Activated CD4-positive, alpha-beta memory T cell treated with anti-CD3 and anti-CD28 coated beads, Interleukin-2, amount 10 ng/mL, durations not matched to agents 7 days and 5 days (primary cell): ENCODE data around the gene RNF39. TPM values are rescaled to one million over a fixed set of nuclear protein-coding genes. Genes with fewer than 3 reads are reported as not detected.
"Not testable (repeated sequence)": the region's sequence is repeated elsewhere in the genome, so short reads cannot be mapped to it uniquely, and the experiment has no call there.

Experiments
- CTCF ChIA-PET: fragments of 350-600 bp; sonication (Branson Sonifier 250); formaldehyde crosslinking; loops from one replicate; lab custom pipeline; 2021; ENCODE audit warnings: antibody characterized with exemption, inconsistent platforms; lab: Charles Lee
- POLR2A ChIA-PET: fragments of 350-600 bp; sonication (Branson Sonifier 250); formaldehyde crosslinking; loops from one replicate; lab custom pipeline; 2021; ENCODE audit warnings: antibody characterized with exemption; lab: Charles Lee
- DNase-seq: peaks from one replicate; pipeline ENCODE4 v3.0.0-alpha.2; 2020
- H3K27ac Mint-ChIP-seq: one replicate; pipeline ENCODE4 v1.8.0; 2021; ENCODE audit warnings: mild to moderate bottlenecking, mixed read lengths
- H3K27me3 Mint-ChIP-seq: one replicate; pipeline ENCODE4 v1.8.0; 2021; ENCODE audit warnings: mixed read lengths
- H3K36me3 Mint-ChIP-seq: one replicate; pipeline ENCODE4 v1.8.0; 2021; ENCODE audit warnings: low read depth, mixed read lengths
- H3K4me1 Mint-ChIP-seq: one replicate; pipeline ENCODE4 v1.8.0; 2021; ENCODE audit warnings: mixed read lengths
- H3K4me3 Mint-ChIP-seq: one replicate; pipeline ENCODE4 v1.8.0; 2021; ENCODE audit warnings: mild to moderate bottlenecking, mixed read lengths
- H3K9me3 Mint-ChIP-seq: one replicate; pipeline ENCODE4 v1.8.0; 2021; ENCODE audit warnings: mixed read lengths
- total RNA-seq, 2 experiments: library from RNA; stranded (reverse); gene quantifications; one replicate each; pipeline ENCODE4 v1.2.3, GENCODE V29; 2021

RNF39 gene
- total RNA-seq, result not detected

- peaks cover 11% of the 10 kb centered on the region for H3K36me3 Mint-ChIP-seq
- no peaks in the 10 kb centered on the region for H3K9me3 Mint-ChIP-seq
- no peak within 1 kb of the TSS for H3K27ac Mint-ChIP-seq
- peaks cover 77% of the 10 kb centered on the region for H3K27me3 Mint-ChIP-seq
- no peak within 1 kb of the TSS for H3K4me3 Mint-ChIP-seq
- H3K4me1 Mint-ChIP-seq, result peaks cover 49% of the 10 kb centered on the region
- no peak for DNase-seq
- POLR2A ChIA-PET, result interaction anchor here (1.1 to 4.7 kb wide), 3 partner anchors 9 to 29 kb away, joined by 3 to 25 read pairs (median 4); partner anchors contain the start of genes POLR1H and PPP1R11
- CTCF ChIA-PET, result interaction anchor here (1.1 kb wide), 1 partner anchor 9 kb away, joined by 3 read pairs; no protein-coding TSS in a partner anchor
Measured at GRCh38 chr6:30075094-30075789, at the start of gene RNF39. TSS of gene RNF39 (minus strand) at chr6:30075769. CDS start at chr6:30075585, 184 bp downstream.

GRCh38 chr6:30122515-30122914, 46.9 kb upstream of the RNF39 start:
- H3K27ac Mint-ChIP-seq, result no peak overlapping the region
- no peaks in the 10 kb centered on the region for H3K4me1 Mint-ChIP-seq
- ChIA-PET POLR2A (no interaction called here), CTCF (interaction anchor here (0.9 to 4.7 kb wide), 3 partner anchors 9 to 21 kb away, joined by 3 to 23 read pairs (median 13); no protein-coding TSS in a partner anchor)
- peaks cover 31% of the 10 kb centered on the region for H3K27me3 Mint-ChIP-seq
- no peaks in the 10 kb centered on the region for H3K36me3 Mint-ChIP-seq
- H3K9me3 Mint-ChIP-seq, result no peaks in the 10 kb centered on the region
- H3K4me3 Mint-ChIP-seq, result no peak overlapping the region
- no peak for DNase-seq

GRCh38 chr6:30121446-30122366, 46.1 kb upstream of the RNF39 start:
- ChIA-PET CTCF (interaction anchor here (0.9 to 4.7 kb wide), 3 partner anchors 10 to 20 kb away, joined by 3 to 23 read pairs (median 13); no protein-coding TSS in a partner anchor), POLR2A (no interaction called here)
- DNase-seq, result no peak
- H3K4me3 Mint-ChIP-seq, result no peak overlapping the region
- H3K4me1 Mint-ChIP-seq, result no peaks in the 10 kb centered on the region
- no peaks in the 10 kb centered on the region for H3K9me3 Mint-ChIP-seq
- peaks cover 25% of the 10 kb centered on the region for H3K27me3 Mint-ChIP-seq
- H3K27ac Mint-ChIP-seq, result no peak overlapping the region
- H3K36me3 Mint-ChIP-seq, result no peaks in the 10 kb centered on the region

GRCh38 chr6:30118691-30119090, 43.1 kb upstream of the RNF39 start:
- peaks cover 25% of the 10 kb centered on the region for H3K27me3 Mint-ChIP-seq
- not testable (repeated sequence) for H3K9me3 Mint-ChIP-seq

GRCh38 chr6:30116724-30117123, 41.2 kb upstream of the RNF39 start:
- Mint-ChIP-seq H3K9me3 (no peaks in the 10 kb centered on the region), H3K27me3 (peaks cover 32% of the 10 kb centered on the region), H3K4me1 (peaks cover 8% of the 10 kb centered on the region), H3K36me3 (no peaks in the 10 kb centered on the region), H3K4me3 (no peak overlapping the region), H3K27ac (no peak overlapping the region)
- ChIA-PET CTCF (interaction anchor here (0.6 to 2.5 kb wide), 3 partner anchors 11 to 296 kb away, joined by 3 to 10 read pairs (median 3); no protein-coding TSS in a partner anchor), POLR2A (no interaction called here)
- no peak for DNase-seq

More at GRCh38 chr6:30118691-30119090, 43.1 kb upstream of the RNF39 start:
- H3K27ac Mint-ChIP-seq, H3K4me1 Mint-ChIP-seq, POLR2A ChIA-PET, H3K36me3 Mint-ChIP-seq, H3K4me3 Mint-ChIP-seq, DNase-seq: not testable (repeated sequence)
- CTCF ChIA-PET, result interaction anchor here (1.0 kb wide), 1 partner anchor 14 kb away, joined by 4 read pairs; no protein-coding TSS in a partner anchor

GRCh38 chr6:30113841-30114240, 38.3 kb upstream of the RNF39 start:
- H3K4me3 Mint-ChIP-seq, result no peak overlapping the region
- H3K27ac Mint-ChIP-seq, result no peak overlapping the region
- CTCF ChIA-PET, result interaction anchor here (1.4 to 3.5 kb wide), 2 partner anchors 16 to 18 kb away, joined by 4 to 16 read pairs; no protein-coding TSS in a partner anchor
- H3K36me3 Mint-ChIP-seq, result no peaks in the 10 kb centered on the region
- DNase-seq, result no peak
- POLR2A ChIA-PET, result no interaction called here
- H3K27me3 Mint-ChIP-seq, result peaks cover 47% of the 10 kb centered on the region
- peaks cover 8% of the 10 kb centered on the region for H3K4me1 Mint-ChIP-seq
- no peaks in the 10 kb centered on the region for H3K9me3 Mint-ChIP-seq

- Mint-ChIP-seq H3K36me3 (no peaks in the 10 kb centered on the region), H3K27me3 (peaks cover 50% of the 10 kb centered on the region), H3K4me3 (no peak within 1 kb of the TSS), H3K9me3 (no peaks in the 10 kb centered on the region), H3K27ac (no peak within 1 kb of the TSS), H3K4me1 (peaks cover 8% of the 10 kb centered on the region)
- POLR2A ChIA-PET, result no interaction called here
- CTCF ChIA-PET, result interaction anchor here (1.4 to 3.5 kb wide), 3 partner anchors 10 to 18 kb away, joined by 4 to 16 read pairs (median 8); no protein-coding TSS in a partner anchor
- no peak for DNase-seq
Measured at GRCh38 chr6:30113003-30113759, 37.6 kb upstream of the RNF39 start, which contains the start of gene TRIM31. TSS of gene TRIM31 (minus strand) at chr6:30113090. CDS start at chr6:30112805, 285 bp downstream.

GRCh38 chr6:30112402-30112994, 36.9 kb upstream of the RNF39 start:
- DNase-seq, result no peak
- Mint-ChIP-seq H3K36me3 (no peaks in the 10 kb centered on the region), H3K27ac (no peak overlapping the region), H3K9me3 (no peaks in the 10 kb centered on the region), H3K27me3 (peaks cover 53% of the 10 kb centered on the region), H3K4me1 (peaks cover 11% of the 10 kb centered on the region), H3K4me3 (no peak overlapping the region)
- POLR2A ChIA-PET, result no interaction called here
- CTCF ChIA-PET, result interaction anchor here (1.4 to 3.5 kb wide), 3 partner anchors 9 to 19 kb away, joined by 4 to 16 read pairs (median 8); no protein-coding TSS in a partner anchor

- POLR2A ChIA-PET, result no interaction called here
- no peaks in the 10 kb centered on the region for H3K9me3 Mint-ChIP-seq
- no peak overlapping the region for H3K27ac Mint-ChIP-seq
- H3K27me3 Mint-ChIP-seq, result peaks cover 53% of the 10 kb centered on the region
- H3K4me3 Mint-ChIP-seq, result no peak overlapping the region
- DNase-seq, result no peak
- CTCF ChIA-PET, result interaction anchor here (1.7 to 3.5 kb wide), 2 partner anchors 8 to 20 kb away, joined by 8 to 16 read pairs; no protein-coding TSS in a partner anchor
- peaks cover 11% of the 10 kb centered on the region for H3K4me1 Mint-ChIP-seq
- H3K36me3 Mint-ChIP-seq, result no peaks in the 10 kb centered on the region
Measured at GRCh38 chr6:30111266-30111856, 35.8 kb upstream of the RNF39 start.

- POLR2A ChIA-PET, result interaction anchor here (0.7 to 1.6 kb wide), 5 partner anchors 10 to 109 kb away, joined by 3 read pairs; partner anchors contain the start of genes POLR1H and TRIM26
- peaks cover 56% of the 10 kb centered on the region for H3K27me3 Mint-ChIP-seq
- peaks cover 39% of the 10 kb centered on the region for H3K4me1 Mint-ChIP-seq
Measured at GRCh38 chr6:30104661-30105060, 29.1 kb upstream of the RNF39 start.

GRCh38 chr6:30103872-30104179, 28.3 kb upstream of the RNF39 start:
- H3K4me3 Mint-ChIP-seq, result peak overlapping the region; percentile 75
- no peaks in the 10 kb centered on the region for H3K9me3 Mint-ChIP-seq
- no peaks in the 10 kb centered on the region for H3K36me3 Mint-ChIP-seq
- POLR2A ChIA-PET, result interaction anchor here (0.7 to 3.6 kb wide), 8 partner anchors 26 to 216 kb away, joined by 3 to 27 read pairs (median 4); partner anchors contain the start of genes POLR1H, PPP1R11 and TRIM26
- DNase-seq, result no peak
- H3K27me3 Mint-ChIP-seq, result peaks cover 59% of the 10 kb centered on the region
- CTCF ChIA-PET, result interaction anchor here (0.5 to 6.3 kb wide), 22 partner anchors 8 to 295 kb away, joined by 3 to 186 read pairs (median 8); partner anchors contain the start of genes POLR1H and PPP1R11
- peaks cover 39% of the 10 kb centered on the region for H3K4me1 Mint-ChIP-seq
- H3K27ac Mint-ChIP-seq, result no peak overlapping the region

More at GRCh38 chr6:30104661-30105060, 29.1 kb upstream of the RNF39 start:
- DNase-seq, result no peak
- Mint-ChIP-seq H3K9me3 (no peaks in the 10 kb centered on the region), H3K36me3 (no peaks in the 10 kb centered on the region), H3K4me3 (no peak overlapping the region), H3K27ac (no peak overlapping the region)
- CTCF ChIA-PET, result interaction anchor here (0.6 to 6.3 kb wide), 7 partner anchors 11 to 71 kb away, joined by 3 to 186 read pairs (median 3); partner anchors contain the start of gene PPP1R11
